HG02943 (cell line): ENCODE data around the gene TRIM49D1.
"Not testable (repeated sequence)": the region's sequence is repeated elsewhere in the genome, so short reads cannot be mapped to it uniquely, and the experiment has no call there.

Experiments used
- ATAC-seq: cut with Tn5 transposase; IDR thresholded peaks from one replicate; pipeline ENCODE4 v1.9.1; 2021; ENCODE audit warnings: mild to moderate bottlenecking, low read depth, moderate library complexity; ENCODE audit not compliant: unreplicated experiment

TRIM49D1 gene

DNA sequence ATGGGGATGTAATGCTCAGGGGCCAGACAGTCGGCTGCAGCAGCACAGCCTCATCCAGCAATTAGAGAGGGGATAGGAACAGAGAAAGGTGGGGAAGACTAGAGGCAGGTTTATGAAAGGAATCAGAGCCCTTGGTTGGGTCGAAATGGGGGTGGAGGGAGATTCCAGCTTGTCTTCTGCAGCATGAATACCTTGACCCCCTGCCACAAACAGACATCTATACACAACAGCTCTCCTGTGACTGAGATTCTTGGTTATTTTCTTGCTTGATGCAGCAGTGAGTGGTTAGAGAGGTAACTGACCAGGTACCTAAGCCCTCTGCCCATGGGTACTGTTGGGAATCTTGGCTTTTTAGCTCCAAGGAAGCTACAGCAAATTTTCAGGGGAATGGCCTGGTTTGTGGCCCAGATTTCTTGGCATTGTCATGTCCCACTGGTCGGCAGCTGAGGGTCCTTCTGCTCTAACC lies at the start of gene TRIM49D1:
TSS of gene TRIM49D1 (minus strand) at position 51 of the 466 bp plus-strand sequence. CDS start 4,535 bp downstream, outside the sequence.
- no peak for ATAC-seq

DNA sequence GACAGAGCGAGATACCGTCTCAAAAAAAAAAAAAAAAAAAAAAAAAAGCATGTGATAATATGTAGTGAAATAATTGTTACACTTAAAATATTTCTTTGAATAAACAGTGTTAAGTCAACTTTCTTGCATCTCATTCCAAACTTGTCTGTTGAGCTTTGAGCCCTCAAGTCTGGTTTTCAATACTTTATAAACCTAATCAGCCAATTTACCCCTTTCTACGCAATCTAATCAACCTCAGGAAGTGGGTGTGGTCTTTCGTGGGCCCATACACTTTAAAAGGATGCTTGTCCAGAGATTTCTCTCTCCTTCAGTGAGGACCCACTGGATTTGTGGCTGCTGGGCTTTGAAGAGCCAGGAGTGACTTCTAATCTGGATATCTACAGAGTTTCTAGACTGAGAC lies 43.7 kb upstream of the TRIM49D1 start, which contains the start of gene TRIM64:
TSS of gene TRIM64 (plus strand) at position 301 of the 400 bp plus-strand sequence. CDS start 2,467 bp downstream, outside the sequence.
- not testable (repeated sequence) for ATAC-seq

GRCh38 chr11:89960833-89961232 lies 38.8 kb upstream of the TRIM49D1 start:
- not testable (repeated sequence) for ATAC-seq

DNA sequence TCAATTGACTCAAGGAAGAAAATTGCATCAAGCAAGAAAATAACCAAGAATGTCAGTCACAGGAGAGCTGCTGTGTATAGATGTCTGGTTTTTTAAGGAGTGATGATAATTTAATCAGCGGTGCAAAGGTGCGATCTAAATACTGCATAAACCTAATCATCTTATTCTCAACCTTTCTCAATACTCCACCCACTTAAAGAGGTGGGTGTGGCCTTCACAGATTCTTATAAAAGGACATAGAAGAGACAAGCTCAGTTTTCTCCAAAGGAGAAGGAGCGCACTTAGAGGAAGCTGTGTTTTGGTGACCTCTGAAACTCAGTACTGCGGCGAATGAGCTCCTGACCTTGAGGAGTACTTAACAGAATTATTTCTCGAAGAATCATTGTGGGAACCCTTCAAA lies 1.7 kb upstream of the TRIM49D1 start, which contains the start of gene TRIM49D2:
TSS of gene TRIM49D2 (plus strand) at position 301 of the 400 bp plus-strand sequence. CDS start 2,698 bp downstream, outside the sequence.
- ATAC-seq, result not testable (repeated sequence)

DNA sequence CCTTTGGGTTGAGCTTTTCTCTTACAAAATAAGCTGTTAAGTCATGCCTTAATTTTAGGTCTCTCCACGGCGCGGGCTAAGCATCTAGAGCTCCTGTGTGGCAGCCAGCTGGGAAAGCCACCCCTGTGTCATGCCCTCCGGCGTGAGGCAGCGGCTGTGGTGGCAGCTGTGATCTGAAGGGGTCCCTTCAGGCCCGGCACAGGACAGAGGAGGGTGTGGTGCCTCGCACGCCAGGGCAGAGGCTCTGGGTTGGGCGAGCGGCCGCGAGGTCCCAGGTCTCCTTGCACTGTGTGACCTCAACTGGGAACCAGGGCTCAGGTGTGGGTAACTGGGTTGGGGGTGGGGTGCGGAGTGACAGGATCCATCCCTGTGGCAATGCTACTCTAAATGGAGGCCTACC lies 21.2 kb downstream of the TRIM49D1 start:
- not testable (repeated sequence) for ATAC-seq

GRCh38 chr11:89893245-89893644 lies 28.8 kb downstream of the TRIM49D1 start:
- ATAC-seq, result not testable (repeated sequence)

GRCh38 chr11:89877511-89877910 lies 44.5 kb downstream of the TRIM49D1 start:
- not testable (repeated sequence) for ATAC-seq

GRCh38 chr11:89872588-89872987 lies 49.5 kb downstream of the TRIM49D1 start:
- ATAC-seq, result not testable (repeated sequence)

GRCh38 chr11:89865223-89865622 lies 56.8 kb downstream of the TRIM49D1 start:
- ATAC-seq, result not testable (repeated sequence)

DNA sequence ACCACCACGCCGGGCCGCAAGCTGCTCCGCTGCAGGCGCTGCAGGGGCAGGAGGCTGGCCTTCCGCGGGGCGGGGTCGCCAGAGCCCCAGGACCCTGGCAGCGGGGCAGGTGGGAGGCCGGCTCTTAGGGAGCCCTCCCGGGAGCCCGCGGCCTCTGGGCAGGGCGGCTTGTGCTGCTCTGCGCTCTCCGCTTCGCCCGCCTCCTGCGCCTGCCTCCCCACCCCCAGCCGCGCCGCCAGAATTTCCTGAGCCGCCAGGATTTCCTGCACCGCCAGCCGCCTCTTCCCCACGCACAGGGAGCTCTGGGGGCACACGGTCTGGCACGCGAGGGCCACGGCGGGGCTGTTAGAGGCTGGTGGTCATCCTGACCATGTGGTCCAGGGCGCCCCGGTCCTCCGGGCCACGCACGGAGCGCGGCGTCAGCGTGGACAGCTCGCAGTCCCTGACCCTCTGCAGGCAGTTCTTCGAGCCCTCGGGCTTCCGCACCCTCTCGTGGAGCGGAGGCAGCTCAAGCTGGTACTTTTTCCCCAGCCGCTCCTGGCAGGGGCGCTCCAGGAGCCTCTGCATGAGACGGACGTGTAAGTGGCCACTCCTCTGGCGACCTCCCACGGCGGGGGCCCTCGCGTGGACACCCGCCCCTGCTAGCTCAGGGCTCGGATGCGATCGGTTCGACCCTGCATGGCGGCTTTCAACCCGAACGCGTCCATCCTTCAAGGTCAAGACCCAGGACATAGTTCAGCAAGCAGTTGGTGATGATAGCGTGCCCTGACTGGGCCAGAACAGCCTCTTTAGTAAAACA lies 57.9 kb downstream of the TRIM49D1 start:
- not testable (repeated sequence) for ATAC-seq
